Astrocyte (in vitro differentiated cells and primary cell): ENCODE data around the gene NPFF. TPM values are rescaled to one million over a fixed set of nuclear protein-coding genes. Genes with fewer than 3 reads are reported as not detected.

Experiments
- DNase-seq: peaks from one replicate; pipeline ENCODE4 v3.0.0-alpha.2; 2010; ENCODE audit warnings: low read depth
- FAIRE-seq: peaks from 2 replicates; lab custom pipeline; 2011; peaks lifted over from hg19 to GRCh38; lab: Jason Lieb, UNC
- H2AFZ ChIP-seq: 2 replicates; pipeline ENCODE4 v1.6.0; 2012; ENCODE audit warnings: low read depth, low read length, inconsistent platforms
- H3K27ac ChIP-seq: 2 replicates; pipeline ENCODE4 v1.5.1; 2011; ENCODE audit warnings: low read depth, low read length, inconsistent platforms
- H3K27me3 ChIP-seq: 2 replicates; pipeline ENCODE4 v1.6.0; 2011; ENCODE audit warnings: low read length, inconsistent platforms; ENCODE audit not compliant: insufficient read depth
- H3K36me3 ChIP-seq: 2 replicates; pipeline ENCODE4 v1.5.1; 2011; ENCODE audit warnings: low read length, inconsistent platforms; ENCODE audit not compliant: insufficient read depth
- H3K4me1 ChIP-seq: 2 replicates; pipeline ENCODE4 v1.5.1; 2011; ENCODE audit warnings: low read length, inconsistent platforms; ENCODE audit not compliant: insufficient read depth
- H3K4me2 ChIP-seq: 2 replicates; pipeline ENCODE4 v1.6.0; 2012; ENCODE audit warnings: low read length, inconsistent platforms
- H3K4me3 ChIP-seq: 2 replicates; pipeline ENCODE4 v1.5.1; 2011; ENCODE audit warnings: low read depth, mild to moderate bottlenecking, low read length, inconsistent platforms; ENCODE audit not compliant: insufficient read depth
- H3K79me2 ChIP-seq: 2 replicates; pipeline ENCODE4 v1.6.0; 2012; ENCODE audit warnings: mild to moderate bottlenecking, low read length, inconsistent platforms; ENCODE audit not compliant: insufficient read depth
- H3K9ac ChIP-seq: 2 replicates; pipeline ENCODE4 v1.6.0; 2012; ENCODE audit warnings: mild to moderate bottlenecking, low read length, inconsistent platforms
- H3K9me3 ChIP-seq: 2 replicates; pipeline ENCODE4 v1.5.1; 2012; ENCODE audit warnings: low read depth, mild to moderate bottlenecking, low read length, inconsistent platforms; ENCODE audit not compliant: insufficient read depth
- H4K20me1 ChIP-seq: 2 replicates; pipeline ENCODE4 v1.6.0; 2012; ENCODE audit warnings: low read length, inconsistent platforms; ENCODE audit not compliant: insufficient read depth
- H3K27ac Mint-ChIP-seq: one replicate; pipeline ENCODE4 v1.8.0; 2021; ENCODE audit warnings: mild to moderate bottlenecking, mixed read lengths; ENCODE audit not compliant: unreplicated experiment
- H3K27me3 Mint-ChIP-seq: one replicate; pipeline ENCODE4 v1.8.0; 2021; ENCODE audit warnings: low read depth, mixed read lengths; ENCODE audit not compliant: unreplicated experiment
- H3K36me3 Mint-ChIP-seq: one replicate; pipeline ENCODE4 v1.8.0; 2021; ENCODE audit warnings: low read depth, mixed read lengths; ENCODE audit not compliant: unreplicated experiment
- H3K4me1 Mint-ChIP-seq: one replicate; pipeline ENCODE4 v1.8.0; 2021; ENCODE audit warnings: low read depth, mixed read lengths; ENCODE audit not compliant: unreplicated experiment
- H3K4me3 Mint-ChIP-seq: one replicate; pipeline ENCODE4 v1.8.0; 2021; ENCODE audit warnings: mild to moderate bottlenecking, moderate library complexity, mixed read lengths; ENCODE audit not compliant: unreplicated experiment
- H3K9me3 Mint-ChIP-seq: one replicate; pipeline ENCODE4 v1.8.0; 2021; ENCODE audit warnings: mild to moderate bottlenecking, mixed read lengths; ENCODE audit not compliant: unreplicated experiment
- CTCF ChIP-seq: IDR thresholded peaks from 2 replicates; pipeline ENCODE4 v1.5.1; 2011; ENCODE audit warnings: low read depth, mild to moderate bottlenecking, inconsistent platforms, low read length, moderate library complexity; ENCODE audit not compliant: insufficient read depth
- EZH2 ChIP-seq: IDR thresholded peaks from 2 replicates; pipeline ENCODE4 v1.6.1; 2012; ENCODE audit warnings: mild to moderate bottlenecking, low read length, inconsistent platforms; ENCODE audit not compliant: insufficient read depth
- total RNA-seq: library from RNA; stranded (reverse); gene quantifications from 2 replicates; pipeline ENCODE4 v1.2.1, GENCODE V29; 2021

Gene NPFF
- total RNA-seq, 1 donor from 2014 or later = not detected

GRCh38 chr12:53485955-53486735 is 21.1 kb downstream of the NPFF start:
- H4K20me1 ChIP-seq = peaks cover 67% of the 10 kb centered on the region
- H3K27ac ChIP-seq = no peak overlapping the region
- no peak overlapping the region for H3K4me3 ChIP-seq
- Mint-ChIP-seq H3K9me3 (no peaks in the 10 kb centered on the region), H3K27me3 (no peaks in the 10 kb centered on the region), H3K4me3 (no peak overlapping the region), H3K27ac (no peak overlapping the region), H3K4me1 (peaks cover 19% of the 10 kb centered on the region), H3K36me3 (peaks cover 25% of the 10 kb centered on the region)
- TF ChIP-seq CTCF (no peak), EZH2 (no peak)
- FAIRE-seq (no peak), DNase-seq (no peak)
- no peak overlapping the region for H2AFZ ChIP-seq
- H3K9me3 ChIP-seq = no peaks in the 10 kb centered on the region
- no peak overlapping the region for H3K4me2 ChIP-seq
- no peaks in the 10 kb centered on the region for H3K27me3 ChIP-seq
- H3K79me2 ChIP-seq = peaks cover 11% of the 10 kb centered on the region
- H3K36me3 ChIP-seq = peaks cover 22% of the 10 kb centered on the region
- peaks cover 7% of the 10 kb centered on the region for H3K4me1 ChIP-seq
- H3K9ac ChIP-seq = no peak overlapping the region

- Histone ChIP-seq H2AFZ (no peak overlapping the region), H3K4me2 (no peak overlapping the region), H3K4me1 (peaks cover 17% of the 10 kb centered on the region), H4K20me1 (peaks cover 78% of the 10 kb centered on the region), H3K27ac (no peak overlapping the region), H3K36me3 (peaks cover 28% of the 10 kb centered on the region), H3K27me3 (no peaks in the 10 kb centered on the region), H3K9me3 (no peaks in the 10 kb centered on the region), H3K4me3 (no peak overlapping the region), H3K9ac (no peak overlapping the region), H3K79me2 (peaks cover 16% of the 10 kb centered on the region)
- no peak for TF ChIP-seq CTCF
- TF ChIP-seq EZH2 = no peak
- Mint-ChIP-seq H3K9me3 (no peaks in the 10 kb centered on the region), H3K4me3 (no peak overlapping the region), H3K27me3 (no peaks in the 10 kb centered on the region), H3K36me3 (peaks cover 25% of the 10 kb centered on the region), H3K27ac (peak overlapping the region; percentile 41), H3K4me1 (peaks cover 25% of the 10 kb centered on the region)
- FAIRE-seq = no peak
- DNase-seq = no peak
These were observed 22.4 kb downstream of the NPFF start for GRCh38 chr12:53484686-53485575.
